ENCODE data around the gene ARID5B. TPM values are rescaled to one million over a fixed set of nuclear protein-coding genes. Genes with fewer than 3 reads are reported as not detected.
"Not testable (repeated sequence)": the region's sequence is repeated elsewhere in the genome, so short reads cannot be mapped to it uniquely, and the experiment has no call there.

ARID5B gene
- total RNA-seq, 1 experiment from 2014 or later = 168 TPM

GRCh38 chr10:61974601-61975390 lies 73.3 kb downstream of the ARID5B start:
- no peaks in the 10 kb centered on the region for H3K27me3 ChIP-seq (replicated peaks; ENCODE audit: control insufficient read depth, insufficient read depth, low read length)
- ChIA-PET CTCF (no interaction called here), POLR2A (no interaction called here)
- no TSS peak for BruUV-seq (replicated peaks)
- Mint-ChIP-seq H3K27me3 (ENCODE audit: insufficient read depth, unreplicated experiment) (no peaks in the 10 kb centered on the region), H3K4me3 (ENCODE audit: unreplicated experiment) (no peak overlapping the region), H3K36me3 (ENCODE audit: insufficient read depth, unreplicated experiment) (peaks cover 94% of the 10 kb centered on the region), H3K9me3 (ENCODE audit: unreplicated experiment) (no peaks in the 10 kb centered on the region), H3K4me1 (ENCODE audit: low read depth, unreplicated experiment) (peaks cover 59% of the 10 kb centered on the region), H3K27ac (ENCODE audit: unreplicated experiment) (peak overlapping the region; percentile 62)
- TF ChIP-seq, protein P1, sequence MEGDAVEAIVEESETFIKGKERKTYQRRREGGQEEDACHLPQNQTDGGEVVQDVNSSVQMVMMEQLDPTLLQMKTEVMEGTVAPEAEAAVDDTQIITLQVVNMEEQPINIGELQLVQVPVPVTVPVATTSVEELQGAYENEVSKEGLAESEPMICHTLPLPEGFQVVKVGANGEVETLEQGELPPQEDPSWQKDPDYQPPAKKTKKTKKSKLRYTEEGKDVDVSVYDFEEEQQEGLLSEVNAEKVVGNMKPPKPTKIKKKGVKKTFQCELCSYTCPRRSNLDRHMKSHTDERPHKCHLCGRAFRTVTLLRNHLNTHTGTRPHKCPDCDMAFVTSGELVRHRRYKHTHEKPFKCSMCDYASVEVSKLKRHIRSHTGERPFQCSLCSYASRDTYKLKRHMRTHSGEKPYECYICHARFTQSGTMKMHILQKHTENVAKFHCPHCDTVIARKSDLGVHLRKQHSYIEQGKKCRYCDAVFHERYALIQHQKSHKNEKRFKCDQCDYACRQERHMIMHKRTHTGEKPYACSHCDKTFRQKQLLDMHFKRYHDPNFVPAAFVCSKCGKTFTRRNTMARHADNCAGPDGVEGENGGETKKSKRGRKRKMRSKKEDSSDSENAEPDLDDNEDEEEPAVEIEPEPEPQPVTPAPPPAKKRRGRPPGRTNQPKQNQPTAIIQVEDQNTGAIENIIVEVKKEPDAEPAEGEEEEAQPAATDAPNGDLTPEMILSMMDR (IDR thresholded peaks at IDR 0.05; ENCODE audit: insufficient read depth in 1 of 2, low read depth in 1 of 2, low read length in 1 of 2, severe bottlenecking in 1 of 2, unreplicated experiment in 1 of 2) = no peak
- intact Hi-C loops (cut with micrococcal nuclease; ENCODE audit: unreplicated experiment) = no loop called here
- H3K9me3 ChIP-seq = no peaks in the 10 kb centered on the region
- H3K4me1 ChIP-seq = peaks cover 33% of the 10 kb centered on the region
- no peak for DNase-seq
- H3K36me3 ChIP-seq (ENCODE audit: control insufficient read depth, insufficient read depth, low read length) = peaks cover 12% of the 10 kb centered on the region
- H3K4me3 ChIP-seq (ENCODE audit: low read depth, low read length) = no peak overlapping the region

DNA sequence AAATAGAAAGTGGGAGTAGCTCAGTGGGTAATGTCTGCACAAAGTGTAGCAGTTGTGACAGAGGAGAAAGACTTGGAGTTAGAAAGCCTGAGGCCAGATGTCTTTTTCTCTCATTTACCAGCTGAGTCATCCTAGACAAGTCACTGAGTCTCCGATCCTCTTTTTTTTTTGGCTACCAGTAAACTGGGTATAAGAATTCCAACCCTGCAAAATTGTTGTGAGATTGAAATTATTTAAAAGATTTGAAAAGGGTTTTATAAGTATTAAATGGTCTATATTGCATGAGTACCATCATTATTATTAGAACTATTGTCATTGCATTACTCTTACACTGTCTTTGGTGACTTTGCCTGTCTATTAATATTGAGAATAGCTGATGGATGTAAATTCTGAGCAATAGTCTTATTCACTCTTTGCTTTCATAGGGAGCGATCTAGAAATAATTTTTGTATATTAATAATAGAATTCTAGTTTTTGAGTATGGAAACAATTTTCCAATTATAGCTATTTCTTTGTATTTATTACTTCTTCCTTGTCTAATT lies 74.0 kb downstream of the ARID5B start:
- Histone ChIP-seq H3K4me3 (ENCODE audit: low read depth, low read length) (no peak overlapping the region), H3K4me1 (peaks cover 26% of the 10 kb centered on the region), H3K36me3 (ENCODE audit: control insufficient read depth, insufficient read depth, low read length) (peaks cover 13% of the 10 kb centered on the region), H3K27me3 (replicated peaks; ENCODE audit: control insufficient read depth, insufficient read depth, low read length) (no peaks in the 10 kb centered on the region), H3K9me3 (no peaks in the 10 kb centered on the region)
- no peak overlapping the region for H3K4me3 Mint-ChIP-seq (ENCODE audit: unreplicated experiment)
- H3K27ac Mint-ChIP-seq (ENCODE audit: unreplicated experiment) = peak overlapping the region; percentile 62
- POLR2A ChIA-PET = no interaction called here
- intact Hi-C loops (cut with micrococcal nuclease; ENCODE audit: unreplicated experiment) = no loop called here
- no peak for DNase-seq
- H3K9me3 Mint-ChIP-seq (ENCODE audit: unreplicated experiment) = no peaks in the 10 kb centered on the region
- CTCF ChIA-PET = no interaction called here
- TF ChIP-seq, protein P1 (IDR thresholded peaks at IDR 0.05; ENCODE audit: insufficient read depth in 1 of 2, low read depth in 1 of 2, low read length in 1 of 2, severe bottlenecking in 1 of 2, unreplicated experiment in 1 of 2) = no peak
- BruUV-seq (replicated peaks) = no TSS peak
- H3K4me1 Mint-ChIP-seq (ENCODE audit: low read depth, unreplicated experiment) = peaks cover 58% of the 10 kb centered on the region
- no peaks in the 10 kb centered on the region for H3K27me3 Mint-ChIP-seq (ENCODE audit: insufficient read depth, unreplicated experiment)
- H3K36me3 Mint-ChIP-seq (ENCODE audit: insufficient read depth, unreplicated experiment) = peaks cover 94% of the 10 kb centered on the region

GRCh38 chr10:61976951-61977721 lies 75.6 kb downstream of the ARID5B start:
- H3K9me3 Mint-ChIP-seq (ENCODE audit: unreplicated experiment); H3K4me3 ChIP-seq (ENCODE audit: low read depth, low read length); H3K27me3 ChIP-seq (replicated peaks; ENCODE audit: control insufficient read depth, insufficient read depth, low read length); H3K4me3 Mint-ChIP-seq (ENCODE audit: unreplicated experiment); intact Hi-C loops (cut with micrococcal nuclease; ENCODE audit: unreplicated experiment); CTCF ChIA-PET; DNase-seq; H3K27me3 Mint-ChIP-seq (ENCODE audit: insufficient read depth, unreplicated experiment); H3K9me3 ChIP-seq; BruUV-seq (replicated peaks); POLR2A ChIA-PET; H3K27ac Mint-ChIP-seq (ENCODE audit: unreplicated experiment): not testable (repeated sequence)
- H3K4me1 Mint-ChIP-seq (ENCODE audit: low read depth, unreplicated experiment) = peaks cover 68% of the 10 kb centered on the region
- H3K36me3 Mint-ChIP-seq (ENCODE audit: insufficient read depth, unreplicated experiment) = peaks cover 99% of the 10 kb centered on the region
- H3K36me3 ChIP-seq (ENCODE audit: control insufficient read depth, insufficient read depth, low read length) = peaks cover 17% of the 10 kb centered on the region
- H3K4me1 ChIP-seq = peaks cover 39% of the 10 kb centered on the region

All from Caco-2 (cell line).